ENCODE measurements around the gene MUS81. TPM values are rescaled to one million over a fixed set of nuclear protein-coding genes. Genes with fewer than 3 reads are reported as not detected.

Gene MUS81
- total RNA-seq, 4 donors from 2014 or later = 58.3 to 191 (median 81.2) TPM

- intact Hi-C loops (cut with DNase I; ENCODE audit: low total_unique reads) (no loop called here), in situ Hi-C loops (cut with MboI; ENCODE audit: low pct_ligation_motif_present in 1 of 4, low pct_unique_long_range_greater_than_20kb in 1 of 4, low sequenced_read_pairs in 3 of 4) (no loop called here)
- Histone ChIP-seq H3K27me3 (no peaks in the 10 kb centered on the region), H3K36me3 (peaks cover 0 to 24% (median 10%) of the 10 kb centered on the region in 4 donors), H3K27ac (no peak overlapping the region), H3K4me1 (peaks cover 11 to 23% (median 17%) of the 10 kb centered on the region in 4 donors), H3K4me3 (no peak overlapping the region), H3K9me3 (no peaks in the 10 kb centered on the region)
- no peak for DNase-seq
- WGBS, 2 donors (ENCODE audit: low coverage in 1 of 2) = 78% methylated on average over 9 of the region's 9 CpGs; no CpG with 5 or more reads in 1 of the 2 donors
- TF ChIP-seq POLR2AphosphoS5 (IDR thresholded peaks at IDR 0.05) (no peak), POLR2A (IDR thresholded peaks at IDR 0.05) (no peak), CTCF (IDR thresholded peaks at IDR 0.05) (no peak), EP300 (IDR thresholded peaks at IDR 0.05; ENCODE audit: low read depth) (no peak)
Measured at GRCh38 chr11:65865550-65866172, 5.4 kb downstream of the MUS81 start.

GRCh38 chr11:65866509-65867283 lies 6.5 kb downstream of the MUS81 start:
- no peaks in the 10 kb centered on the region for H3K27me3 ChIP-seq
- TF ChIP-seq CTCF (IDR thresholded peaks at IDR 0.05) = no peak
- no peak for TF ChIP-seq EP300 (IDR thresholded peaks at IDR 0.05; ENCODE audit: low read depth)
- no peak for TF ChIP-seq POLR2AphosphoS5 (IDR thresholded peaks at IDR 0.05)
- TF ChIP-seq POLR2A (IDR thresholded peaks at IDR 0.05) = no peak
- no peaks in the 10 kb centered on the region for H3K9me3 ChIP-seq
- H3K4me3 ChIP-seq = no peak overlapping the region
- in situ Hi-C loops (cut with MboI; ENCODE audit: low pct_ligation_motif_present in 1 of 4, low pct_unique_long_range_greater_than_20kb in 1 of 4, low sequenced_read_pairs in 3 of 4) (no loop called here), intact Hi-C loops (cut with DNase I; ENCODE audit: low total_unique reads) (no loop called here)
- DNase-seq = no peak
- 80 to 100% methylated on average over 1 to 21 of the region's 21 CpGs for WGBS, 2 donors (ENCODE audit: low coverage in 1 of 2)
- H3K27ac ChIP-seq = no peak overlapping the region
- peaks cover 7 to 25% (median 20%) of the 10 kb centered on the region in 4 donors for H3K4me1 ChIP-seq
- H3K36me3 ChIP-seq = peaks cover 0 to 24% (median 10%) of the 10 kb centered on the region in 4 donors

- H3K4me3 ChIP-seq = no peak overlapping the region
- no peak overlapping the region for H3K27ac ChIP-seq
- H3K27me3 ChIP-seq = no peaks in the 10 kb centered on the region
- H3K4me1 ChIP-seq = peaks cover 3 to 23% (median 15%) of the 10 kb centered on the region in 4 donors
- intact Hi-C loops (cut with DNase I; ENCODE audit: low total_unique reads) = no loop called here
- in situ Hi-C loops (cut with MboI; ENCODE audit: low pct_ligation_motif_present in 1 of 4, low pct_unique_long_range_greater_than_20kb in 1 of 4, low sequenced_read_pairs in 3 of 4) = no loop called here
- TF ChIP-seq CTCF (IDR thresholded peaks at IDR 0.05) (no peak), EP300 (IDR thresholded peaks at IDR 0.05; ENCODE audit: low read depth) (no peak), POLR2A (IDR thresholded peaks at IDR 0.05) (no peak), POLR2AphosphoS5 (IDR thresholded peaks at IDR 0.05) (no peak)
- WGBS, 2 donors (ENCODE audit: low coverage in 1 of 2) = 74 to 91% methylated on average over 11 to 28 of the region's 29 CpGs
- no peak for DNase-seq
- no peaks in the 10 kb centered on the region for H3K9me3 ChIP-seq
- H3K36me3 ChIP-seq = peaks cover 0 to 20% (median 9%) of the 10 kb centered on the region in 4 donors
Measured at GRCh38 chr11:65867284-65868071, 7.2 kb downstream of the MUS81 start.

All from transverse colon (tissue), 4 donors.